HepG2 (cell line): ENCODE data around the gene SRSF11. TPM values are rescaled to one million over a fixed set of nuclear protein-coding genes. Genes with fewer than 3 reads are reported as not detected.

Source experiments
- ATAC-seq: fragments of 200-7000 bp; cut with Tn5 transposase; 3 replicates; pipeline ENCODE4 v1.9.1; 2020; ENCODE audit warnings: mild to moderate bottlenecking, moderate library complexity
- BruUV-seq: library from RNA; stranded (reverse); fragments of 400-500 nt; replicated peaks from 2 replicates; lab custom pipeline; 2021; lab: Mats Ljungman, UMichigan
- CTCF ChIA-PET: fragments of 300-600 bp; formaldehyde crosslinking; extraction: SDS; loops from one replicate; lab custom pipeline; 2021; ENCODE audit warnings: low total read pairs, inconsistent platforms, low intra/inter-chr PET ratio; lab: Yijun Ruan, JAX
- POLR2A ChIA-PET: fragments of 350-600 bp; sonication (Branson Sonifier 250); formaldehyde crosslinking; loops from one replicate; lab custom pipeline; 2020; ENCODE audit warnings: antibody characterized with exemption, inconsistent platforms; lab: Yijun Ruan, JAX
- DNase-seq: peaks from one replicate; pipeline ENCODE4 v3.0.0-alpha.2; 2015; ENCODE audit warnings: low spot score
- FAIRE-seq: peaks from 3 replicates; lab custom pipeline; 2011; peaks lifted over from hg19 to GRCh38; lab: Jason Lieb, UNC
- H2AFZ ChIP-seq: one replicate; pipeline ENCODE4 v1.6.1; 2011; ENCODE audit warnings: low read length, inconsistent platforms
- H3K27ac ChIP-seq: fragments of 300-600 bp; 3 replicates; pipeline ENCODE4 v1.8.0; 2011; ENCODE audit warnings: mixed run types, mild to moderate bottlenecking, mixed read lengths, low read length, inconsistent platforms; ENCODE audit not compliant: insufficient read depth; ENCODE audit errors: extremely low read length
- H3K27me3 ChIP-seq, 2 experiments: fragments of 200-600 bp in 1 of 2; 2 replicates in 1 of 2; 3 replicates in 1 of 2; pipeline versions ENCODE4 v1.6.0 to v1.8.0; 2011; ENCODE audit warnings: low read length in 2 of 2, mild to moderate bottlenecking in 2 of 2, moderate library complexity in 2 of 2, inconsistent platforms in 1 of 2; ENCODE audit not compliant: insufficient read depth in 2 of 2, control insufficient read depth in 1 of 2
- H3K36me3 ChIP-seq, 2 experiments: fragments of 200-600 bp in 1 of 2; replicated peaks in 1 of 2; 2 replicates in 1 of 2; 3 replicates in 1 of 2; pipeline versions ENCODE4 v1.5.1 to v1.8.0; 2011; ENCODE audit warnings: low read length in 2 of 2, inconsistent platforms in 1 of 2; ENCODE audit not compliant: insufficient read depth in 2 of 2, control insufficient read depth in 1 of 2
- H3K4me1 ChIP-seq: 2 replicates; pipeline ENCODE4 v1.5.1; 2012; ENCODE audit warnings: low read length, inconsistent platforms; ENCODE audit not compliant: insufficient read depth
- H3K4me2 ChIP-seq: 2 replicates; pipeline ENCODE4 v1.6.0; 2011; ENCODE audit warnings: low read depth, low read length, inconsistent platforms
- H3K4me3 ChIP-seq, 3 experiments: fragments of 200-600 bp in 1 of 3; sonication (generic), shearing (Covaris generic) in 1 of 3; replicated peaks in 1 of 3; 2 replicates each; pipeline ENCODE4 v1.5.1; 2011 to 2016; ENCODE audit warnings: low read length in 3 of 3, inconsistent platforms in 2 of 3, low read depth in 2 of 3, mild to moderate bottlenecking in 2 of 3, control low read depth in 1 of 3, mixed read lengths in 1 of 3; ENCODE audit not compliant: insufficient read depth in 1 of 3
- H3K79me2 ChIP-seq: one replicate; pipeline ENCODE4 v1.6.1; 2011; ENCODE audit warnings: low read length, inconsistent platforms; ENCODE audit not compliant: insufficient read depth
- H3K9ac ChIP-seq: 2 replicates; pipeline ENCODE4 v1.6.0; 2011; ENCODE audit warnings: mild to moderate bottlenecking, low read depth, low read length, inconsistent platforms; ENCODE audit not compliant: insufficient read depth
- H3K9me3 ChIP-seq: 2 replicates; pipeline ENCODE4 v1.5.1; 2012; ENCODE audit warnings: mild to moderate bottlenecking, low read length
- H4K20me1 ChIP-seq: 2 replicates; pipeline ENCODE4 v1.6.0; 2011; ENCODE audit warnings: inconsistent platforms, mild to moderate bottlenecking, low read length, moderate library complexity; ENCODE audit not compliant: insufficient read depth
- ADNP ChIP-seq: sonication (generic); formaldehyde crosslinking; IDR thresholded peaks from 2 replicates; pipeline ENCODE4 v1.4.0; 2020; ENCODE audit warnings: missing genetic modification reagents
- DNMT1 ChIP-seq: sonication (generic); formaldehyde crosslinking; IDR thresholded peaks from 2 replicates; pipeline ENCODE4 v1.5.1; 2020; ENCODE audit warnings: mild to moderate bottlenecking, missing genetic modification reagents
- KAT2B ChIP-seq: fragments of 150-350 bp; IDR thresholded peaks from 2 replicates; pipeline ENCODE4 v1.6.1; 2014; ENCODE audit warnings: low read depth, low read length, borderline replicate concordance
- LCORL ChIP-seq, 2 experiments: fragments of 450-650 bp in 1 of 2; sonication (generic) in 1 of 2; formaldehyde crosslinking in 1 of 2; IDR thresholded peaks; 2 replicates each; pipeline versions ENCODE4 v1.5.0 to v1.6.1; 2017 to 2020; ENCODE audit warnings: antibody characterized with exemption in 1 of 2, missing genetic modification reagents in 1 of 2
- RNF2 ChIP-seq: fragments of 450-650 bp; conservative IDR thresholded peaks from 2 replicates; pipeline ENCODE4 v1.6.1; 2016; ENCODE audit warnings: low read depth
- SIN3A ChIP-seq: IDR thresholded peaks from 2 replicates; pipeline ENCODE4 v1.6.1; 2011; ENCODE audit warnings: low read depth, mild to moderate bottlenecking, control low read depth, low read length, borderline replicate concordance
- SMARCC2 ChIP-seq: fragments of 450-650 bp; IDR thresholded peaks from 2 replicates; pipeline ENCODE4 v1.6.1; 2017; ENCODE audit warnings: antibody characterized with exemption, mild to moderate bottlenecking
- TEAD2 ChIP-seq: sonication (generic); formaldehyde crosslinking; IDR thresholded peaks from 2 replicates; pipeline ENCODE4 v1.9.0; 2021; ENCODE audit warnings: missing genetic modification reagents
- YY1 ChIP-seq: IDR thresholded peaks from 2 replicates; pipeline ENCODE4 v1.6.1; 2011; ENCODE audit warnings: low read length, low read depth, moderate library complexity, mild to moderate bottlenecking; ENCODE audit not compliant: insufficient read depth, insufficient replicate concordance
- ZBTB38 ChIP-seq: sonication (generic); formaldehyde crosslinking; IDR thresholded peaks from 2 replicates; pipeline ENCODE4 v1.5.1; 2020; ENCODE audit warnings: mild to moderate bottlenecking, missing genetic modification reagents
- ZC3H4 ChIP-seq: sonication (generic); formaldehyde crosslinking; IDR thresholded peaks from 2 replicates; pipeline ENCODE4 v1.4.0; 2020; ENCODE audit warnings: missing genetic modification reagents, borderline replicate concordance
- ZNF543 ChIP-seq: sonication (generic); formaldehyde crosslinking; IDR thresholded peaks from 2 replicates; pipeline ENCODE4 v1.4.0; 2020; ENCODE audit warnings: mild to moderate bottlenecking, missing genetic modification reagents
- ZNF615 ChIP-seq: sonication (generic); formaldehyde crosslinking; IDR thresholded peaks from 2 replicates; pipeline ENCODE4 v1.5.0; 2020; ENCODE audit warnings: mild to moderate bottlenecking, missing genetic modification reagents, borderline replicate concordance
- ZNF773 ChIP-seq: sonication (generic); formaldehyde crosslinking; IDR thresholded peaks from 2 replicates; pipeline ENCODE4 v1.4.0; 2020; ENCODE audit warnings: missing genetic modification reagents, borderline replicate concordance
- ZNF891 ChIP-seq: sonication (generic); formaldehyde crosslinking; IDR thresholded peaks from 2 replicates; pipeline ENCODE4 v1.5.0; 2020; ENCODE audit warnings: mild to moderate bottlenecking, missing genetic modification reagents
- in situ Hi-C: cut with HindIII; loops from 2 replicates; pipeline ENCODE4 v1.10.0; 2017; ENCODE audit warnings: low pct_unique_long_range_greater_than_20kb; ENCODE audit not compliant: extremely low pct_ligation_motif_present
- intact Hi-C: fragments of 100-400 bp; cut with micrococcal nuclease; formaldehyde crosslinking; loops from one replicate; pipeline ENCODE4 v1.10.0; 2022; ENCODE audit not compliant: unreplicated experiment
- polyA plus RNA-seq, 8 experiments: library from polyadenylated mRNA; depleted of rRNA in 3 of 8; stranded (reverse) in 7 of 8; unstranded in 1 of 8; fragments of >200 nt; fragmentation: Illumina TruSeq in 4 of 8; extraction: Trizol in 4 of 8; gene quantifications; 2 replicates each; pipeline versions ENCODE4 v1.2.1 to v1.2.3, GENCODE V29; 2011 to 2016; ENCODE audit warnings: low read depth in 4 of 8, missing spikeins in 1 of 8, mixed read lengths in 1 of 8; ENCODE audit not compliant: insufficient read depth in 1 of 8
- total RNA-seq, 5 experiments: library from RNA; depleted of rRNA; stranded (reverse); fragments of >200 nt; fragmentation: Illumina TruSeq; extraction: Trizol; gene quantifications; 2 replicates each; pipeline ENCODE4 v1.2.3, GENCODE V29; 2016; ENCODE audit warnings: low read depth in 1 of 5
- TF ChIP-seq, protein P1 (sequence below): sonication (generic); formaldehyde crosslinking; IDR thresholded peaks from 2 replicates; pipeline ENCODE4 v1.4.0; 2020; ENCODE audit warnings: missing genetic modification reagents
- TF ChIP-seq, protein P2 (sequence below): sonication (generic); formaldehyde crosslinking; IDR thresholded peaks from 2 replicates; pipeline ENCODE4 v1.5.0; 2020; ENCODE audit warnings: missing genetic modification reagents
- TF ChIP-seq, protein P3 (sequence below): sonication (generic); formaldehyde crosslinking; IDR thresholded peaks from 2 replicates; pipeline ENCODE4 v1.5.0; 2020; ENCODE audit warnings: missing genetic modification reagents

The SRSF11 gene
- total and polyA plus RNA-seq, 2 of the 13 experiments (the other 11 are each of a cell fraction or from before 2014, with no cell fraction given) = 118 to 381 TPM

DNA sequence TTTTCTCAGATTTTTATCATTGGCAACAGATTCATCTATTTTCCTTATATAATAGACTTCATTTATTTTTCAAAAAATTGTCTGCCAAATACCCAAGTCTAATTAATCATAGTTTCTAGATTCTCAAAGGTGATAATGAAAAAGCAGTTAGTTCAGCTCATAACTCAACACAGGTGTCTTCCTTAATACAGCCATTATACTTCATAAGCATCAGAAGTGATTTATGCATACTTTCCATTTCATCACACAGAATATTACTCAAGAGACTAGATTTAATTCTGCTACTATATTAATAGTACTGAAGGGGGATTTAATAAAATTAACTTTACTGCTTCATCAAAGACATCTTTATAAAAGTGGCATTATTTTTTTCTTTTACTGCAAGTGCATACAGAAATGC lies 18.8 kb downstream of the SRSF11 start:
- FAIRE-seq = no peak

DNA sequence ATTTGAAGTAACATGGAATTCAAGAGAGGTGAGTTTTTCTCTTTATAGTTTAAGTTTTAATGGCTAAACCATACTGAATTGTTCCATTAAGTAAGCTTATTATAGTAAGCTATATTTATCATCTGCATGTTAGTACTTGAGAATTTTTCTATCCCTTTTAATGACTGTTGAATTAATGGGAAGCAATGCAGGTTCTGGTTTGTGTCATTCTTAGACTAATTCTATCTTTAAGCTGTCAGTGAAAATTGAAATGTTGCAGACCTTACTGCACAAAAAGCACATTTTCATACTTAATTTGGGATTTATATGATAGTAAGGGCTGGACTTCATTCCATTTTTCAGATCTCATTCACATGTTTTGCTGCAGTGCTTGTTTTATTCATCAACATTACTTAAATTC lies 25.9 kb downstream of the SRSF11 start:
- no peak overlapping the region for H2AFZ ChIP-seq
- H3K27me3 ChIP-seq = no peaks in the 10 kb centered on the region
- no peak overlapping the region for H3K27ac ChIP-seq
- no TSS peak for BruUV-seq
- H3K9me3 ChIP-seq = no peaks in the 10 kb centered on the region
- in situ Hi-C loops (no loop called here), intact Hi-C loops (no loop called here)
- peaks cover 20% of the 10 kb centered on the region; the same call in 1 of the 2 replicates for H4K20me1 ChIP-seq
- H3K4me2 ChIP-seq = no peak overlapping the region
- DNase-seq (no peak), ATAC-seq (no peak), FAIRE-seq (no peak)
- TF ChIP-seq ZNF615 (CRISPR knock-in tag) (no peak), TEAD2 (CRISPR knock-in tag) (no peak), ADNP (CRISPR knock-in tag) (no peak), KAT2B (no peak), ZC3H4 (no peak), SIN3A (no peak), SMARCC2 (no peak), YY1 (no peak), RNF2 (no peak), LCORL (IDR thresholded peaks at IDR 0.05) (no peak), LCORL (CRISPR knock-in tag; IDR thresholded peaks at IDR 0.05) (no peak)
- TF ChIP-seq, protein P1, sequence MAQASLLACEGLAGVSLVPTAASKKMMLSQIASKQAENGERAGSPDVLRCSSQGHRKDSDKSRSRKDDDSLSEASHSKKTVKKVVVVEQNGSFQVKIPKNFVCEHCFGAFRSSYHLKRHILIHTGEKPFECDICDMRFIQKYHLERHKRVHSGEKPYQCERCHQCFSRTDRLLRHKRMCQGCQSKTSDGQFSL (CRISPR knock-in tag) = no peak
- TF ChIP-seq, protein P2, sequence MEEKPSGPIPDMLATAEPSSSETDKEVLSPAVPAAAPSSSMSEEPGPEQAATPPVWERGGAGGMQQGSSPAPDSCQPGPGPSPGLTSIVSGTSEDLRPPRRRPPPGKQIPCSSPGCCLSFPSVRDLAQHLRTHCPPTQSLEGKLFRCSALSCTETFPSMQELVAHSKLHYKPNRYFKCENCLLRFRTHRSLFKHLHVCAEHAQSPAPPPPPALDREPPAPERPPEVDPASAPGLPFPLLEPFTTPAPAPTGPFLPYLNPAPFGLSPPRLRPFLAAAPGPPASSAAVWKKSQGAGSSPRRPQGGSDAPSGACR (CRISPR knock-in tag) = no peak
- TF ChIP-seq, protein P3, sequence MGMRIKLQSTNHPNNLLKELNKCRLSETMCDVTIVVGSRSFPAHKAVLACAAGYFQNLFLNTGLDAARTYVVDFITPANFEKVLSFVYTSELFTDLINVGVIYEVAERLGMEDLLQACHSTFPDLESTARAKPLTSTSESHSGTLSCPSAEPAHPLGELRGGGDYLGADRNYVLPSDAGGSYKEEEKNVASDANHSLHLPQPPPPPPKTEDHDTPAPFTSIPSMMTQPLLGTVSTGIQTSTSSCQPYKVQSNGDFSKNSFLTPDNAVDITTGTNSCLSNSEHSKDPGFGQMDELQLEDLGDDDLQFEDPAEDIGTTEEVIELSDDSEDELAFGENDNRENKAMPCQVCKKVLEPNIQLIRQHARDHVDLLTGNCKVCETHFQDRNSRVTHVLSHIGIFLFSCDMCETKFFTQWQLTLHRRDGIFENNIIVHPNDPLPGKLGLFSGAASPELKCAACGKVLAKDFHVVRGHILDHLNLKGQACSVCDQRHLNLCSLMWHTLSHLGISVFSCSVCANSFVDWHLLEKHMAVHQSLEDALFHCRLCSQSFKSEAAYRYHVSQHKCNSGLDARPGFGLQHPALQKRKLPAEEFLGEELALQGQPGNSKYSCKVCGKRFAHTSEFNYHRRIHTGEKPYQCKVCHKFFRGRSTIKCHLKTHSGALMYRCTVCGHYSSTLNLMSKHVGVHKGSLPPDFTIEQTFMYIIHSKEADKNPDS = no peak
- no peak overlapping the region for H3K4me3 ChIP-seq
- H3K36me3 ChIP-seq = peaks cover 17 to 98% of the 10 kb centered on the region in 2 experiments
- ChIA-PET CTCF (no interaction called here), POLR2A (no interaction called here)
- H3K4me1 ChIP-seq = no peaks in the 10 kb centered on the region
- H3K79me2 ChIP-seq = no peaks in the 10 kb centered on the region
- H3K9ac ChIP-seq = no peak overlapping the region

More for the DNA sequence above, 18.8 kb downstream of the SRSF11 start:
- ChIA-PET POLR2A (no interaction called here), CTCF (no interaction called here)
- Histone ChIP-seq H4K20me1 (peaks cover 17% of the 10 kb centered on the region; the same call in 1 of the 2 replicates), H3K27me3 (no peaks in the 10 kb centered on the region), H3K79me2 (peaks cover 2% of the 10 kb centered on the region), H3K36me3 (peaks cover 21 to 89% of the 10 kb centered on the region in 2 experiments), H3K9me3 (no peaks in the 10 kb centered on the region), H3K9ac (no peak overlapping the region), H3K27ac (no peak overlapping the region), H3K4me3 (no peak overlapping the region), H3K4me2 (no peak overlapping the region), H2AFZ (no peak overlapping the region), H3K4me1 (no peaks in the 10 kb centered on the region)
- intact Hi-C loops = loop anchor here (2.0 kb wide), 1 partner anchor 13 kb away; no protein-coding TSS in a partner anchor
- DNase-seq (no peak), ATAC-seq (no peak)
- no TSS peak for BruUV-seq
- TF ChIP-seq DNMT1 (no peak), ZNF543 (CRISPR knock-in tag) (no peak), ZNF773 (CRISPR knock-in tag) (no peak), ZBTB38 (CRISPR knock-in tag) (no peak), ZNF891 (CRISPR knock-in tag) (no peak)
- in situ Hi-C loops = no loop called here
